ENCODE measurements around the gene RASGRF1. TPM values are rescaled to one million over a fixed set of nuclear protein-coding genes. Genes with fewer than 3 reads are reported as not detected.
A peak's percentile ranks its signal among the peaks of the same experiment; 100 is the strongest.

The RASGRF1 gene
- total RNA-seq, 2 experiments from 2014 or later = 3.0 to 4.5 TPM

- H3K4me3 ChIP-seq (ENCODE audit: low read depth, low read length, poor library complexity, severe bottlenecking) = no peak overlapping the region
- no peak for TF ChIP-seq EZH2phosphoT487 (IDR thresholded peaks at IDR 0.05; ENCODE audit: borderline replicate concordance, low read depth, low read length)
- no peak overlapping the region for H2AFZ ChIP-seq (ENCODE audit: low read length)
- no peaks in the 10 kb centered on the region for H3K79me2 ChIP-seq (ENCODE audit: insufficient read depth, low read depth, low read length)
- no peak overlapping the region for H3K27ac ChIP-seq (ENCODE audit: low read depth, low read length, poor library complexity, severe bottlenecking)
- no peaks in the 10 kb centered on the region for H3K36me3 ChIP-seq (ENCODE audit: insufficient read depth, low read length)
- CTCF ChIA-PET (ENCODE audit: unreplicated experiment) = no interaction called here
- H3K9me2 ChIP-seq (ENCODE audit: insufficient read depth, low read length) = no peaks in the 10 kb centered on the region
- intact Hi-C loops (cut with micrococcal nuclease; ENCODE audit: unreplicated experiment) = no loop called here
- POLR2A ChIA-PET = no interaction called here
- H3K9me3 ChIP-seq (ENCODE audit: low read length) = no peaks in the 10 kb centered on the region
- H3K4me1 ChIP-seq (ENCODE audit: insufficient read depth, low read length, poor library complexity, severe bottlenecking) = no peaks in the 10 kb centered on the region
- no peaks in the 10 kb centered on the region for H4K20me1 ChIP-seq (ENCODE audit: insufficient read depth, low read length)
- no peak overlapping the region for H3K4me2 ChIP-seq (ENCODE audit: low read length)
- no TSS peak for BruUV-seq (replicated peaks)
- DNase-seq (ENCODE audit: low spot score) = no peak
Measured at GRCh38 chr15:79092382-79092781, 1.8 kb upstream of the RASGRF1 start.

DNA sequence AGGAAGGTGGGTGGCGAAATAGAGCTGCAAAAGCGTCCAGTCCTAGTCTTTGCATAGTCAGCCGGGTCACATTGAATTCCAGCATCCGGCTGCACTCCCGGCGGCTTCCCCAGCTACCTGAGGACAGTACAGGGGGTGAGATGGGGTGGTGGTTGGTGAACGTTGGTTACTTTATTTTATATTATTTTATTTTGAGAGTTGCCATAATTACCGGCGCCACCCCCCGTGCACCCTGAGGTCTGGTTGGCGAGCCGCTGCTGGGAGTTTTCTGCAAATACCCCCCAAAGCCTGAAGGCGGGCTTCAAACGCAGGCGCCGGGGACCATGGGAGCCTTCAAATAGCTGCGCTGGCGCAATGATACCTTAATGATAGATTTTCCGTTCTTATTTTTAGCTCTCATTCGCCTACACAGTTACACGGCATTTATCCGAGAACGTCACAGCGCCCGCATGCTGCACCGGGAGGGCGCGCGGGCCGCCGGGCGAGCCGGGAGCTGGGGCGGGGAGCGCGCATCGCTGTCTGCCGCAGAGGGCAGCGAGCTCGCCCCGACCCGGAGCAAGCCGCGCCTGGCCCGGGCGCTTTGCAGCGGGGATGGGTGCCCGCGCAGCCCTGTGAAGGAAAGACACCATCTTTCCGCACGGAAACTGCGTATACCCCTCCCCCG lies 756 bp upstream of the RASGRF1 start:
- Histone ChIP-seq H3K9me3 (ENCODE audit: low read length) (no peaks in the 10 kb centered on the region), H3K4me1 (ENCODE audit: insufficient read depth, low read length, poor library complexity, severe bottlenecking) (no peaks in the 10 kb centered on the region), H3K27ac (ENCODE audit: low read depth, low read length, poor library complexity, severe bottlenecking) (no peak overlapping the region), H3K9me2 (ENCODE audit: insufficient read depth, low read length) (no peaks in the 10 kb centered on the region), H3K79me2 (ENCODE audit: insufficient read depth, low read depth, low read length) (no peaks in the 10 kb centered on the region), H3K4me2 (ENCODE audit: low read length) (0 out of 2 replicates have a peak overlapping the region, but pooled peaks have one; percentile 11), H3K36me3 (ENCODE audit: insufficient read depth, low read length) (no peaks in the 10 kb centered on the region), H3K4me3 (ENCODE audit: low read depth, low read length, poor library complexity, severe bottlenecking) (no peak overlapping the region), H2AFZ (ENCODE audit: low read length) (no peak overlapping the region), H4K20me1 (ENCODE audit: insufficient read depth, low read length) (no peaks in the 10 kb centered on the region)
- BruUV-seq (replicated peaks) = no TSS peak
- POLR2A ChIA-PET = interaction anchor here (0.6 to 0.7 kb wide), 2 partner anchors 9 to 13 kb away, joined by 4 to 5 read pairs; no protein-coding TSS in a partner anchor
- intact Hi-C loops (cut with micrococcal nuclease; ENCODE audit: unreplicated experiment) = no loop called here
- no peak for TF ChIP-seq EZH2phosphoT487 (IDR thresholded peaks at IDR 0.05; ENCODE audit: borderline replicate concordance, low read depth, low read length)
- TF ChIP-seq, protein P1, sequence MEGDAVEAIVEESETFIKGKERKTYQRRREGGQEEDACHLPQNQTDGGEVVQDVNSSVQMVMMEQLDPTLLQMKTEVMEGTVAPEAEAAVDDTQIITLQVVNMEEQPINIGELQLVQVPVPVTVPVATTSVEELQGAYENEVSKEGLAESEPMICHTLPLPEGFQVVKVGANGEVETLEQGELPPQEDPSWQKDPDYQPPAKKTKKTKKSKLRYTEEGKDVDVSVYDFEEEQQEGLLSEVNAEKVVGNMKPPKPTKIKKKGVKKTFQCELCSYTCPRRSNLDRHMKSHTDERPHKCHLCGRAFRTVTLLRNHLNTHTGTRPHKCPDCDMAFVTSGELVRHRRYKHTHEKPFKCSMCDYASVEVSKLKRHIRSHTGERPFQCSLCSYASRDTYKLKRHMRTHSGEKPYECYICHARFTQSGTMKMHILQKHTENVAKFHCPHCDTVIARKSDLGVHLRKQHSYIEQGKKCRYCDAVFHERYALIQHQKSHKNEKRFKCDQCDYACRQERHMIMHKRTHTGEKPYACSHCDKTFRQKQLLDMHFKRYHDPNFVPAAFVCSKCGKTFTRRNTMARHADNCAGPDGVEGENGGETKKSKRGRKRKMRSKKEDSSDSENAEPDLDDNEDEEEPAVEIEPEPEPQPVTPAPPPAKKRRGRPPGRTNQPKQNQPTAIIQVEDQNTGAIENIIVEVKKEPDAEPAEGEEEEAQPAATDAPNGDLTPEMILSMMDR (conservative IDR thresholded peaks at IDR 0.05; ENCODE audit: low read length) = no peak
- no peak for DNase-seq (ENCODE audit: low spot score)
- CTCF ChIA-PET (ENCODE audit: unreplicated experiment) = no interaction called here

DNA sequence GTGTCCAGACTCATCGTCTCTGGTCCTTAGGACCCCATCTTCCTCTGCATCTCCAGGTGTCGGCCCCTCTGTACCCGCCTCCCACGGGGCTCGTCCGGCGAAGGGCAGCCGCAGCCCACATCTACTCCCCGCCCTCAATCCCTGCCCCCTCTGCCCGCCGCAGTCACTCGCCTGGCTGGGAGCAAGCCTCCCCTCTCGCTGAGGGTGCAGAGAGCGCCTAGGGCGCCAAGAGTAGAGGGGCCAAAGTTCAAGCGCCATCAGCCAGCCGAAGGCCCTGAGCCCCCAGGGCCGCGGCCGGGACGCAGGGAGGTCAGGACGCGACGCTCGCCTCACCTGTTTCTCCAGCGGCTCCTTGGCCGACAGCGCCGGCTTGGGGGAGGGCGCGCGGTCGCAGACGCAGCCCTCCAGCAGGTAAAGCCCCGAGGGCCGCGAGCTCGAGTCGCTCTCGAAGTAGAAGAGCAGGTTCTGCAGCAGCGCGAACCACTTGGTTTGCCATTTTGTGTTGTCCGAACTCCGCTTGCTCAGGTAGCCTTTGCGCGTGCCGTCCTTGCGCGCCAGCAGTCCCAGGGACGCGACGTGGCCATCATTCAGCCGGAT lies 592 bp downstream of the RASGRF1 start:
- BruUV-seq (replicated peaks) = no TSS peak
- CTCF ChIA-PET (ENCODE audit: unreplicated experiment) = no interaction called here
- Histone ChIP-seq H3K4me3 (ENCODE audit: low read depth, low read length, poor library complexity, severe bottlenecking) (no peak overlapping the region), H3K4me2 (ENCODE audit: low read length) (no peak overlapping the region), H4K20me1 (ENCODE audit: insufficient read depth, low read length) (no peaks in the 10 kb centered on the region), H3K4me1 (ENCODE audit: insufficient read depth, low read length, poor library complexity, severe bottlenecking) (no peaks in the 10 kb centered on the region), H3K9me3 (ENCODE audit: low read length) (no peaks in the 10 kb centered on the region), H3K27ac (ENCODE audit: low read depth, low read length, poor library complexity, severe bottlenecking) (no peak overlapping the region), H2AFZ (ENCODE audit: low read length) (no peak overlapping the region), H3K9me2 (ENCODE audit: insufficient read depth, low read length) (no peaks in the 10 kb centered on the region), H3K36me3 (ENCODE audit: insufficient read depth, low read length) (no peaks in the 10 kb centered on the region), H3K79me2 (ENCODE audit: insufficient read depth, low read depth, low read length) (no peaks in the 10 kb centered on the region)
- TF ChIP-seq, protein P1 (conservative IDR thresholded peaks at IDR 0.05; ENCODE audit: low read length) = no peak
- TF ChIP-seq EZH2phosphoT487 (IDR thresholded peaks at IDR 0.05; ENCODE audit: borderline replicate concordance, low read depth, low read length) = no peak
- no peak for DNase-seq (ENCODE audit: low spot score)
- intact Hi-C loops (cut with micrococcal nuclease; ENCODE audit: unreplicated experiment) = no loop called here
- POLR2A ChIA-PET = no interaction called here

Data from OCI-LY7 (cell line).